Central memory CD8-positive, alpha-beta T cell (primary cell): ENCODE measurements around the gene ADH4.
"Not testable (repeated sequence)": the region's sequence is repeated elsewhere in the genome, so short reads cannot be mapped to it uniquely, and the experiment has no call there.

ENCODE experiments used
- ATAC-seq: fragments of 150-1000 bp; cut with Tn5 transposase; replicated peaks from 2 replicates; pipeline ENCODE4 v1.10.0; 2022; ENCODE audit warnings: mild to moderate bottlenecking, moderate FRiP score, moderate number of reproducible peaks; ENCODE audit not compliant: poor library complexity, severe bottlenecking; ENCODE audit errors: extremely low read depth
- DNase-seq, 2 donors: peaks; one replicate each; pipeline ENCODE4 v3.0.0; 2021; ENCODE audit warnings: low spot score in 2 of 2
- H3K27ac Mint-ChIP-seq: one replicate; pipeline ENCODE4 v1.8.0; 2022; ENCODE audit warnings: low read depth, mild to moderate bottlenecking, moderate library complexity, mixed read lengths
- H3K27me3 Mint-ChIP-seq: one replicate; pipeline ENCODE4 v1.8.0; 2022; ENCODE audit warnings: mixed read lengths
- H3K36me3 Mint-ChIP-seq: one replicate; pipeline ENCODE4 v1.8.0; 2022; ENCODE audit warnings: mild to moderate bottlenecking, moderate library complexity, mixed read lengths; ENCODE audit not compliant: insufficient read depth
- H3K4me1 Mint-ChIP-seq: one replicate; pipeline ENCODE4 v1.8.0; 2022; ENCODE audit warnings: mixed read lengths
- H3K4me3 Mint-ChIP-seq: one replicate; pipeline ENCODE4 v1.8.0; 2022; ENCODE audit warnings: mild to moderate bottlenecking, moderate library complexity, mixed read lengths
- H3K9me3 Mint-ChIP-seq: one replicate; pipeline ENCODE4 v1.8.0; 2022; ENCODE audit warnings: mixed read lengths

The ADH4 gene

GRCh38 chr4:99144070-99144469 is at the start of gene ADH4:
TSS of gene ADH4 (minus strand) at chr4:99144297. CDS start at chr4:99144222, 75 bp downstream.
- DNase-seq (no peak), ATAC-seq (no peak)
- H3K9me3 Mint-ChIP-seq: no peaks in the 10 kb centered on the region

GRCh38 chr4:99190336-99190735 is 46.2 kb upstream of the ADH4 start:
- Mint-ChIP-seq H3K27ac (no peak overlapping the region), H3K36me3 (no peaks in the 10 kb centered on the region), H3K4me3 (no peak overlapping the region), H3K9me3 (peaks cover 15% of the 10 kb centered on the region), H3K4me1 (no peaks in the 10 kb centered on the region), H3K27me3 (peaks cover 8% of the 10 kb centered on the region)
- ATAC-seq (no peak), DNase-seq (no peak)

More at GRCh38 chr4:99144070-99144469, at the start of gene ADH4:
- Mint-ChIP-seq H3K4me1 (no peaks in the 10 kb centered on the region), H3K27me3 (no peaks in the 10 kb centered on the region), H3K4me3 (no peak within 1 kb of the TSS), H3K27ac (no peak within 1 kb of the TSS), H3K36me3 (no peaks in the 10 kb centered on the region)

GRCh38 chr4:99189900-99190299 is 45.8 kb upstream of the ADH4 start:
- DNase-seq, H3K27ac Mint-ChIP-seq: not testable (repeated sequence)

GRCh38 chr4:99186029-99186428 is 41.9 kb upstream of the ADH4 start:
- Mint-ChIP-seq H3K4me1 (no peaks in the 10 kb centered on the region), H3K27me3 (peaks cover 13% of the 10 kb centered on the region), H3K27ac (no peak overlapping the region), H3K9me3 (peaks cover 18% of the 10 kb centered on the region), H3K36me3 (no peaks in the 10 kb centered on the region), H3K4me3 (no peak overlapping the region)
- DNase-seq: no peak
- no peak for ATAC-seq

More at GRCh38 chr4:99189900-99190299, 45.8 kb upstream of the ADH4 start:
- not testable (repeated sequence) for H3K36me3 Mint-ChIP-seq, ATAC-seq, H3K4me3 Mint-ChIP-seq, H3K4me1 Mint-ChIP-seq
- Mint-ChIP-seq H3K9me3 (peaks cover 19% of the 10 kb centered on the region), H3K27me3 (peaks cover 12% of the 10 kb centered on the region)

- Mint-ChIP-seq H3K4me3 (no peak overlapping the region), H3K9me3 (peaks cover 13% of the 10 kb centered on the region), H3K27ac (no peak overlapping the region), H3K4me1 (no peaks in the 10 kb centered on the region), H3K36me3 (peaks cover 2% of the 10 kb centered on the region), H3K27me3 (peaks cover 10% of the 10 kb centered on the region)
- ATAC-seq (no peak), DNase-seq (no peak)
These were observed 41.5 kb upstream of the ADH4 start for GRCh38 chr4:99185581-99185980.

GRCh38 chr4:99180382-99181070 is 36.4 kb upstream of the ADH4 start:
- no peak overlapping the region for H3K4me3 Mint-ChIP-seq
- peaks cover 24% of the 10 kb centered on the region for H3K9me3 Mint-ChIP-seq
- no peak for DNase-seq
- no peak for ATAC-seq
- H3K36me3 Mint-ChIP-seq: peaks cover 2% of the 10 kb centered on the region
- H3K27ac Mint-ChIP-seq: no peak overlapping the region
- peaks cover 9% of the 10 kb centered on the region for H3K27me3 Mint-ChIP-seq
- H3K4me1 Mint-ChIP-seq: no peaks in the 10 kb centered on the region

DNA sequence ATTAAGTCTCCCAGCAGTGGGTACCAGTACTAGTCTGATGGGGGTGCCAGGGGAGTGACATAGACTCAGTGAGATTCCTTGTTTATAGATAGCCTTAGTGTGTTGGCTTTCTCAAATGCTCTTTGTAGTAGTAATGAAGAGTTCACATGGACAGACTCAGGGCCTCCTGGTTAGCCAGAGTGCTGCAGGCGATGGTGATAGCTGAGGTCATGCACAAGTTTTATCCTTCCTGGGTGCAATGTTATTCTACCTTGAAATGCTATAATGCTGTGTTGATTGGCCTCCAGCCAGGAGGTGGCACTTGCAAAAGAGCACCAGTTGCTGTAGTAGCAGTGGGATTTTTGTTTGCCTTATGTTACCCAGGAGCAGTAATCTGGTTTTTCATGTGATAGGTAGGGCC is 35.5 kb upstream of the ADH4 start:
- ATAC-seq (no peak), DNase-seq (no peak)
- no peak overlapping the region for H3K4me3 Mint-ChIP-seq
- no peaks in the 10 kb centered on the region for H3K4me1 Mint-ChIP-seq
- H3K27ac Mint-ChIP-seq: no peak overlapping the region
- H3K27me3 Mint-ChIP-seq: peaks cover 9% of the 10 kb centered on the region
- peaks cover 2% of the 10 kb centered on the region for H3K36me3 Mint-ChIP-seq
- peaks cover 24% of the 10 kb centered on the region for H3K9me3 Mint-ChIP-seq

GRCh38 chr4:99179178-99179577 is 35.1 kb upstream of the ADH4 start:
- H3K27me3 Mint-ChIP-seq: peaks cover 11% of the 10 kb centered on the region
- peaks cover 21% of the 10 kb centered on the region for H3K9me3 Mint-ChIP-seq
- peaks cover 2% of the 10 kb centered on the region for H3K36me3 Mint-ChIP-seq
- no peak for DNase-seq
- no peak for ATAC-seq
- H3K27ac Mint-ChIP-seq: no peak overlapping the region
- H3K4me3 Mint-ChIP-seq: no peak overlapping the region
- no peaks in the 10 kb centered on the region for H3K4me1 Mint-ChIP-seq

DNA sequence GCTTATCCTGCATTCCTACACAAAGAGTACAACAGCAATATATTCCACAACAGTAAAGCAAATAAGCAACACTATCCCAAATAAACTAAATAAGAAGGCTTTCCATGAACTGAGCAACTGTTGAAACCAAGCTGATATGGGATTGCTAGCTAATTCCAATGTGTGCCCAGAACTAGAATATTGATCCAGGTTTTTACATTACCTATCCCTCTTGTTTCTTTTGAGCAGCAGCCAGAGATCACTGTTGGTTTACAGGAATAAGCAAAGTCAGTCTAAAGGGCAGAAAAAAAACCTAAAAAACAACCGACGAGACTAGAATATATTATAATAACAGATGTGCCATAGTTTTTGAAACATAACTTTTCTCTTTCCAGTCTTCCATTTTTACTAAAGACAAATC is 22.4 kb upstream of the ADH4 start:
- ATAC-seq (no peak), DNase-seq (no peak)
- Mint-ChIP-seq H3K27me3 (peaks cover 9% of the 10 kb centered on the region), H3K4me3 (no peak overlapping the region), H3K4me1 (no peaks in the 10 kb centered on the region), H3K27ac (no peak overlapping the region), H3K36me3 (no peaks in the 10 kb centered on the region), H3K9me3 (peaks cover 4% of the 10 kb centered on the region)

GRCh38 chr4:99165978-99166377 is 21.9 kb upstream of the ADH4 start:
- ATAC-seq (no peak), DNase-seq (no peak)
- H3K4me1 Mint-ChIP-seq: no peaks in the 10 kb centered on the region
- H3K4me3 Mint-ChIP-seq: no peak overlapping the region
- H3K36me3 Mint-ChIP-seq: no peaks in the 10 kb centered on the region
- peaks cover 9% of the 10 kb centered on the region for H3K27me3 Mint-ChIP-seq
- H3K27ac Mint-ChIP-seq: no peak overlapping the region
- H3K9me3 Mint-ChIP-seq: peaks cover 4% of the 10 kb centered on the region

- Mint-ChIP-seq H3K9me3 (peaks cover 4% of the 10 kb centered on the region), H3K4me1 (no peaks in the 10 kb centered on the region), H3K27me3 (no peaks in the 10 kb centered on the region), H3K27ac (no peak overlapping the region), H3K4me3 (no peak overlapping the region), H3K36me3 (no peaks in the 10 kb centered on the region)
- no peak for DNase-seq
- ATAC-seq: no peak
These were observed 17.4 kb upstream of the ADH4 start for GRCh38 chr4:99161373-99162099.

GRCh38 chr4:99159699-99160098 is 15.6 kb upstream of the ADH4 start:
- no peaks in the 10 kb centered on the region for H3K9me3 Mint-ChIP-seq
- H3K36me3 Mint-ChIP-seq: no peaks in the 10 kb centered on the region
- H3K27me3 Mint-ChIP-seq: peaks cover 10% of the 10 kb centered on the region
- H3K4me3 Mint-ChIP-seq: no peak overlapping the region
- no peak overlapping the region for H3K27ac Mint-ChIP-seq
- no peaks in the 10 kb centered on the region for H3K4me1 Mint-ChIP-seq
- DNase-seq: no peak
- ATAC-seq: no peak

DNA sequence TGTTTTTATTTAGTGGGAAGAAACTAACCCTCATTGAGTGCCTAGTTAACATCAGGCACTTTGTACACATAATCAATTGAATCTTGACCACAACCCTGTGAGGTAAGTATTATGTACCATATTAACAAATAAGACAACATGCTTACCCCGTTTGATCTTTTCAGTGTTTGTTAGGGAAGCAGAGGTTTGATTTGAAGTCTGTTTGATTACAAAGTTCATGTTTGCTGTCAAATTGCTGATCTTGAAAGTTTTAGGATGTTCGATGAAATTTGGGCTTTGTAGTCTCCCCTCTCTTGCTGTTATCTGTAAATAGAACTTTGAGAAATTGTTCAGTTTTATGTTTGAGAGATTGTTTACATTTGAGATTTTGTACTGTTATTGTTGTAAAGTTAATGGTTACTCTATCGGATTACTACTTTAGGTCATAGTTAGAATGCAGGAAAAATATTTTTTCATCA is 13.4 kb upstream of the ADH4 start:
- Mint-ChIP-seq H3K9me3 (no peaks in the 10 kb centered on the region), H3K36me3 (no peaks in the 10 kb centered on the region), H3K27me3 (peaks cover 16% of the 10 kb centered on the region), H3K27ac (no peak overlapping the region), H3K4me1 (no peaks in the 10 kb centered on the region), H3K4me3 (no peak overlapping the region)
- DNase-seq: no peak
- no peak for ATAC-seq
